GM12878 (cell line): ENCODE results near the gene GLP1R. TPM values are rescaled to one million over a fixed set of nuclear protein-coding genes. Genes with fewer than 3 reads are reported as not detected.

ENCODE experiments used
- ATAC-seq: fragments of 200-7000 bp; cut with Tn5 transposase; 3 replicates; pipeline ENCODE4 v1.9.1; 2020; ENCODE audit warnings: mild to moderate bottlenecking, moderate library complexity
- BruUV-seq: library from RNA; stranded (reverse); fragments of 400-500 nt; replicated peaks from 2 replicates; lab custom pipeline; 2021; lab: Mats Ljungman, UMichigan
- CTCF ChIA-PET: fragments of 300-600 bp; sonication (Branson Sonifier 250); formaldehyde crosslinking; extraction: SDS; loops from one replicate; lab custom pipeline; 2021; ENCODE audit warnings: inconsistent platforms; lab: Yijun Ruan, JAX
- POLR2A ChIA-PET: fragments of 350-600 bp; formaldehyde crosslinking; extraction: SDS; loops from one replicate; lab custom pipeline; 2021; ENCODE audit warnings: inconsistent platforms; lab: Charles Lee
- RAD21 ChIA-PET: fragments of 300-600 bp; sonication (Branson Sonifier 250); formaldehyde crosslinking; loops from one replicate; lab custom pipeline; 2023; ENCODE audit warnings: antibody characterized with exemption; ENCODE audit not compliant: unreplicated experiment; lab: Charles Lee
- SMC1A ChIA-PET: fragments of 300-600 bp; sonication (Branson Sonifier 250); formaldehyde crosslinking; loops from one replicate; lab custom pipeline; 2023; ENCODE audit not compliant: unreplicated experiment, uncharacterized antibody; lab: Charles Lee
- DNase-seq: peaks from one replicate; pipeline ENCODE4 v3.0.0-alpha.2; 2011; ENCODE audit warnings: low read depth, low spot score
- FAIRE-seq: peaks from 3 replicates; lab custom pipeline; 2011; peaks lifted over from hg19 to GRCh38; lab: Jason Lieb, UNC
- H2AFZ ChIP-seq: 2 replicates; pipeline ENCODE4 v1.6.0; 2011; ENCODE audit warnings: low read depth, low read length, control low read depth; ENCODE audit not compliant: control insufficient read depth
- H3K27ac ChIP-seq: 2 replicates; pipeline ENCODE4 v1.5.1; 2011; ENCODE audit warnings: control low read depth; ENCODE audit not compliant: control insufficient read depth, insufficient read depth
- H3K27me3 ChIP-seq, 2 experiments: replicated peaks in 1 of 2; 2 replicates each; pipeline versions ENCODE4 v1.6.0 to v1.6.1; 2011; ENCODE audit warnings: low read length in 1 of 2; ENCODE audit not compliant: control insufficient read depth in 2 of 2, insufficient read depth in 2 of 2
- H3K36me3 ChIP-seq, 2 experiments: 2 replicates each; pipeline ENCODE4 v1.5.1; 2011; ENCODE audit warnings: low read length in 1 of 2; ENCODE audit not compliant: control insufficient read depth in 2 of 2, insufficient read depth in 2 of 2
- H3K4me1 ChIP-seq: 2 replicates; pipeline ENCODE4 v1.6.1; 2011; ENCODE audit warnings: mild to moderate bottlenecking, low read length, moderate library complexity, mixed read lengths; ENCODE audit not compliant: control insufficient read depth, insufficient read depth
- H3K4me2 ChIP-seq: 2 replicates; pipeline ENCODE4 v1.6.0; 2011; ENCODE audit warnings: control low read depth; ENCODE audit not compliant: control insufficient read depth, insufficient read depth
- H3K4me3 ChIP-seq: fragments of 200-600 bp; sonication (generic); 2 replicates; pipeline ENCODE4 v1.5.1; 2016
- H3K79me2 ChIP-seq: 2 replicates; pipeline ENCODE4 v1.6.0; 2011; ENCODE audit warnings: low read length; ENCODE audit not compliant: control insufficient read depth, insufficient read depth
- H3K9ac ChIP-seq: 2 replicates; pipeline ENCODE4 v1.8.0; 2011; ENCODE audit warnings: low read length, control low read depth, mixed read lengths; ENCODE audit not compliant: control insufficient read depth, insufficient read depth
- H3K9me3 ChIP-seq: replicated peaks from 3 replicates; pipeline ENCODE4 v1.5.1; 2011; ENCODE audit warnings: mild to moderate bottlenecking, low read length; ENCODE audit not compliant: control insufficient read depth, insufficient read depth
- H4K20me1 ChIP-seq: 2 replicates; pipeline ENCODE4 v1.6.0; 2011; ENCODE audit not compliant: control insufficient read depth, insufficient read depth
- CHD2 ChIP-seq: IDR thresholded peaks from 2 replicates; pipeline ENCODE4 v1.6.1; 2011; ENCODE audit warnings: low read depth, low read length, improper control_type of control experiment, borderline replicate concordance
- CHD4 ChIP-seq: fragments of 200-600 bp; sonication (generic); IDR thresholded peaks from 2 replicates; pipeline ENCODE4 v1.6.1; 2016; ENCODE audit warnings: mild to moderate bottlenecking
- ETV6 ChIP-seq, 2 experiments: fragments of 450-650 bp in 1 of 2; IDR thresholded peaks in 1 of 2; conservative IDR thresholded peaks in 1 of 2; 2 replicates each; pipeline ENCODE4 v1.6.1; 2014; ENCODE audit warnings: antibody characterized with exemption in 1 of 2, borderline replicate concordance in 1 of 2, low read depth in 1 of 2, mild to moderate bottlenecking in 1 of 2, moderate library complexity in 1 of 2
- IRF5 ChIP-seq: fragments of 450-650 bp; IDR thresholded peaks from 2 replicates; pipeline ENCODE4 v1.6.1; 2017; ENCODE audit warnings: borderline replicate concordance
- KAT2A ChIP-seq: conservative IDR thresholded peaks from 2 replicates; pipeline ENCODE4 v1.6.1; 2011; ENCODE audit warnings: low read depth, low read length; ENCODE audit not compliant: control insufficient read depth
- NFXL1 ChIP-seq: fragments of 450-650 bp; IDR thresholded peaks from 2 replicates; pipeline ENCODE4 v1.6.1; 2017; ENCODE audit warnings: antibody characterized with exemption, mild to moderate bottlenecking, borderline replicate concordance
- NFYA ChIP-seq: IDR thresholded peaks from 2 replicates; pipeline ENCODE4 v1.6.1; 2011; ENCODE audit warnings: low read depth, mild to moderate bottlenecking, low read length, improper control_type of control experiment, borderline replicate concordance
- WGBS: methylation state at CpG from one replicate; pipeline ENCODE4 v1.1.6; 2016; ENCODE audit warnings: low lambda C conversion rate; ENCODE audit not compliant: insufficient replicate concordance, insufficient coverage; ENCODE audit errors: missing lambda C conversion rate; 5-methylcytosine and 5-hydroxymethylcytosine counted together
- in situ Hi-C: fragments of 300-500 bp; cut with MboI; formaldehyde crosslinking; loops from 9 replicates; pipeline ENCODE4 v1.14.3; 2018; ENCODE audit warnings: mixed read lengths
- intact Hi-C: fragments of 100-400 bp; cut with micrococcal nuclease; formaldehyde crosslinking; loops from one replicate; pipeline ENCODE4 v1.14.2; 2022; ENCODE audit not compliant: unreplicated experiment
- polyA plus RNA-seq, 11 experiments: library from polyadenylated mRNA; depleted of rRNA in 4 of 11; unstranded in 6 of 11; stranded (reverse) in 5 of 11; fragments of >200 nt; fragmentation: Nextera tagmentation in 4 of 11; fragmentation: Illumina TruSeq in 1 of 11; extraction: Ambion mirVana in 4 of 11; extraction: Trizol in 1 of 11; gene quantifications; 1 replicate in 1 of 11; 2 replicates in 10 of 11; pipeline versions ENCODE4 v1.2.1 to v1.2.3, GENCODE V29; 2011 to 2016; ENCODE audit warnings: inconsistent platforms in 2 of 11, missing spikeins in 2 of 11, low read depth in 1 of 11
- total RNA-seq, 4 experiments: library from RNA; depleted of rRNA in 3 of 4; stranded (reverse); fragments of >200 nt in 3 of 4; fragmentation: Illumina TruSeq in 1 of 4; extraction: Trizol in 1 of 4; gene quantifications; 2 replicates each; pipeline versions ENCODE4 v1.2.1 to v1.2.3, GENCODE V29; 2013 to 2021
- TF ChIP-seq, protein P1 (sequence below): fragments of 450-650 bp; IDR thresholded peaks from 2 replicates; pipeline ENCODE4 v1.6.1; 2014; ENCODE audit warnings: mild to moderate bottlenecking
- TF ChIP-seq, protein P2 (sequence below): IDR thresholded peaks from 2 replicates; pipeline ENCODE4 v1.6.1; 2011; ENCODE audit warnings: low read depth, low read length, improper control_type of control experiment, borderline replicate concordance

The GLP1R gene
- total and polyA plus RNA-seq, 10 of the 15 experiments (the other 5 are each of a cell fraction or from before 2014, with no cell fraction given) = 0.01 TPM; not detected in 9

DNA sequence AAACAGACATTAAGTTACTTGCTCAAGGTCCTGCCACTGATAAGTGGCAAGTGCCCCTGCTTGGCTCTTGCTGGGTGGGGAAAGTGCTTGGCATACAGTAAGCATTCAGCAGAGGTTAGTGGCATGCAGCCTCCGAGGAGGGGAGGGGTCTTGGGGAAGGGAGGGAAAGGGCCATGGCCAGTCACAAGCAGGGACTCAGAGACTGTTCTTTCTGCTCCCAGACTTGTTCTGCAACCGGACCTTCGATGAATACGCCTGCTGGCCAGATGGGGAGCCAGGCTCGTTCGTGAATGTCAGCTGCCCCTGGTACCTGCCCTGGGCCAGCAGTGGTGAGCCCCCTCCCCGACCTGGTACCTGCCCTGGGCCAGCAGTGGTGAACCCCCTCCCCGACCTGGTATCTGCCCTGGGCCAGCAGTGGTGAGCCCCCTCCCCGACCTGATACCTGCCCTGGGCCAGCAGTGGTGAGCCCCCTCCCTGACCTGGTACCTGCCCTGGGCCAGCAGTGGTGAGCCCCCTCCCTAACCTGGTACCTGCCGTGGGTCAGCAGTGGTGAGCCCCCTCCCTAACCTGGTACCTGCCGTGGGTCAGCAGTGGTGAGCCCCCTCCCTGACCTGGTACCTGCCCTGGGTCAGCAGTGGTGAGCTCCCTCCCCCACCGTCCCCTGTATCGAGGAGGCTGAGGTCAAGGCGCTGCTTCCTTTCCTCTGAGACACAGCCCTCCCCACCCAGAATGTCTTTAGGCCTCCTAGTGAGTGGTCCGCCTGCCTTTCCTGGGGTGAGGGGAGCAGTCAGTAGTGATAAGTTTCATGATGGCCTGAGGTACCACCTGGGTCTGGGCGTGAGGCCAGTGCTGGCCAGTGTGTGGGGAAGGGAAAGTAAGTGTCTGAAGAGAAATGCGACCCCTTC lies 8.9 kb downstream of the GLP1R start (continued):
- TF ChIP-seq, protein P1, sequence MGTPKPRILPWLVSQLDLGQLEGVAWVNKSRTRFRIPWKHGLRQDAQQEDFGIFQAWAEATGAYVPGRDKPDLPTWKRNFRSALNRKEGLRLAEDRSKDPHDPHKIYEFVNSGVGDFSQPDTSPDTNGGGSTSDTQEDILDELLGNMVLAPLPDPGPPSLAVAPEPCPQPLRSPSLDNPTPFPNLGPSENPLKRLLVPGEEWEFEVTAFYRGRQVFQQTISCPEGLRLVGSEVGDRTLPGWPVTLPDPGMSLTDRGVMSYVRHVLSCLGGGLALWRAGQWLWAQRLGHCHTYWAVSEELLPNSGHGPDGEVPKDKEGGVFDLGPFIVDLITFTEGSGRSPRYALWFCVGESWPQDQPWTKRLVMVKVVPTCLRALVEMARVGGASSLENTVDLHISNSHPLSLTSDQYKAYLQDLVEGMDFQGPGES = no peak
- TF ChIP-seq IRF5 = no peak
- no peak for TF ChIP-seq NFXL1

- peaks cover 0 to 4% of the 10 kb centered on the region in 2 experiments; a peak in 3 of 4 replicates for H3K27me3 ChIP-seq
- no peaks in the 10 kb centered on the region for H3K36me3 ChIP-seq
- no peaks in the 10 kb centered on the region for H3K79me2 ChIP-seq
- no peak for DNase-seq
- in situ Hi-C loops (no loop called here), intact Hi-C loops (no loop called here)
- 19% methylated on average over 6 of the region's 6 CpGs for WGBS
- no peak overlapping the region for H3K9ac ChIP-seq
- no peak for FAIRE-seq
- no peak overlapping the region for H3K4me2 ChIP-seq
- no peaks in the 10 kb centered on the region for H4K20me1 ChIP-seq
- SMC1A ChIA-PET = no interaction called here
- CTCF ChIA-PET = no interaction called here
- TF ChIP-seq CHD4 = no peak
- TF ChIP-seq ETV6 (conservative IDR thresholded peaks at IDR 0.05 in 1 of 2, IDR thresholded peaks at IDR 0.05 in 1 of 2; ENCODE audit: borderline replicate concordance in 1 of 2, low read depth in 1 of 2) = no peak
- TF ChIP-seq, protein P2, sequence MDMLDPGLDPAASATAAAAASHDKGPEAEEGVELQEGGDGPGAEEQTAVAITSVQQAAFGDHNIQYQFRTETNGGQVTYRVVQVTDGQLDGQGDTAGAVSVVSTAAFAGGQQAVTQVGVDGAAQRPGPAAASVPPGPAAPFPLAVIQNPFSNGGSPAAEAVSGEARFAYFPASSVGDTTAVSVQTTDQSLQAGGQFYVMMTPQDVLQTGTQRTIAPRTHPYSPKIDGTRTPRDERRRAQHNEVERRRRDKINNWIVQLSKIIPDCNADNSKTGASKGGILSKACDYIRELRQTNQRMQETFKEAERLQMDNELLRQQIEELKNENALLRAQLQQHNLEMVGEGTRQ = no peak
- no peak for TF ChIP-seq NFYA
- TF ChIP-seq KAT2A = no peak
- no peak for TF ChIP-seq CHD2
- POLR2A ChIA-PET = no interaction called here
- H3K4me3 ChIP-seq = no peak overlapping the region
- H3K9me3 ChIP-seq = no peaks in the 10 kb centered on the region
- RAD21 ChIA-PET = no interaction called here
- no peak overlapping the region for H3K27ac ChIP-seq
- no peaks in the 10 kb centered on the region for H3K4me1 ChIP-seq
- no TSS peak for BruUV-seq
- no peak for ATAC-seq
- no peak overlapping the region for H2AFZ ChIP-seq
These were observed 10.0 kb downstream of the GLP1R start for GRCh38 chr6:39058471-39059147.
